HCT116 (cell line): ENCODE measurements around the gene MCAT. TPM values are rescaled to one million over a fixed set of nuclear protein-coding genes. Genes with fewer than 3 reads are reported as not detected.

ENCODE experiments used
- ATAC-seq: fragments of 200-7000 bp; cut with Tn5 transposase; 2 replicates; pipeline ENCODE4 v1.9.1; 2020; ENCODE audit warnings: mild to moderate bottlenecking, moderate library complexity
- BruUV-seq: library from RNA; stranded (reverse); fragments of 400-500 nt; replicated peaks from 2 replicates; lab custom pipeline; 2021; lab: Mats Ljungman, UMichigan
- CTCF ChIA-PET: fragments of 300-600 bp; sonication (Branson Sonifier 250); formaldehyde crosslinking; loops from one replicate; lab custom pipeline; 2021; ENCODE audit warnings: antibody characterized with exemption; lab: Charles Lee
- POLR2A ChIA-PET: fragments of 300-600, 350-600 bp; sonication (Branson Sonifier 250); formaldehyde crosslinking; loops from one replicate; lab custom pipeline; 2021; ENCODE audit warnings: antibody characterized with exemption; lab: Charles Lee
- RAD21 ChIA-PET, 2 experiments: fragments of 300-600 bp; sonication (Branson Sonifier 250); formaldehyde crosslinking; loops; one replicate each; lab custom pipeline; 2023; ENCODE audit warnings: low total read pairs in 2 of 2; ENCODE audit not compliant: uncharacterized antibody in 2 of 2, unreplicated experiment in 2 of 2, low non-redundant PET in 1 of 2; lab: Charles Lee
- DNase-seq: peaks from one replicate; pipeline ENCODE4 v3.0.0-alpha.2; 2010; ENCODE audit warnings: low read depth, low spot score
- H2AFZ ChIP-seq: fragments of 200-600 bp; shearing (Covaris generic), sonication (generic); 2 replicates; pipeline ENCODE4 v1.6.1; 2017; ENCODE audit warnings: low read depth, mixed run types, mixed read lengths, antibody characterized with exemption, low read length; ENCODE audit not compliant: poor library complexity, severe bottlenecking
- H3K27ac ChIP-seq: 2 replicates; pipeline ENCODE4 v1.5.1; 2012; ENCODE audit warnings: low read depth, low read length
- H3K27me3 ChIP-seq: fragments of 200-600 bp; sonication (generic); 2 replicates; pipeline ENCODE4 v1.6.1; 2016; ENCODE audit warnings: mixed run types, low read length, mixed read lengths; ENCODE audit not compliant: insufficient read depth
- H3K36me3 ChIP-seq, 2 experiments: fragments of 200-500 bp in 1 of 2; fragments of 200-600 bp in 1 of 2; sonication (Bioruptor generic) in 1 of 2; sonication (generic) in 1 of 2; 2 replicates each; pipeline versions ENCODE4 v1.5.1 to v1.6.1; 2014 to 2016; ENCODE audit warnings: low read length in 2 of 2, inconsistent platforms in 1 of 2, mixed read lengths in 1 of 2, mixed run types in 1 of 2; ENCODE audit not compliant: insufficient read depth in 2 of 2, control insufficient read depth in 1 of 2
- H3K4me1 ChIP-seq, 2 experiments: fragments of 200-600 bp in 1 of 2; sonication (generic) in 1 of 2; 2 replicates each; pipeline versions ENCODE4 v1.5.1 to v1.6.1; 2012 to 2017; ENCODE audit warnings: low read length in 2 of 2, inconsistent platforms in 1 of 2, mild to moderate bottlenecking in 1 of 2, mixed read lengths in 1 of 2, mixed run types in 1 of 2, moderate library complexity in 1 of 2; ENCODE audit not compliant: insufficient read depth in 2 of 2, control insufficient read depth in 1 of 2
- H3K4me2 ChIP-seq: fragments of 200-600 bp; sonication (generic); 2 replicates; pipeline ENCODE4 v1.6.1; 2017; ENCODE audit warnings: mixed run types, low read length, mixed read lengths
- H3K4me3 ChIP-seq, 2 experiments: fragments of 200-600 bp in 1 of 2; sonication (generic) in 1 of 2; replicated peaks in 1 of 2; 2 replicates each; pipeline ENCODE4 v1.5.1; 2011 to 2016; ENCODE audit warnings: low read length in 2 of 2, control low read depth in 1 of 2, low read depth in 1 of 2, mild to moderate bottlenecking in 1 of 2, mixed read lengths in 1 of 2, mixed run types in 1 of 2
- H3K79me2 ChIP-seq: fragments of 200-600 bp; sonication (generic); 2 replicates; pipeline ENCODE4 v1.6.1; 2017; ENCODE audit warnings: mild to moderate bottlenecking, mixed run types, low read length, moderate library complexity, mixed read lengths; ENCODE audit not compliant: insufficient read depth
- H3K9ac ChIP-seq: fragments of 200-600 bp; sonication (generic); 2 replicates; pipeline ENCODE4 v1.6.1; 2016; ENCODE audit warnings: low read length, mixed read lengths
- H3K9me2 ChIP-seq: fragments of 200-600 bp; sonication (generic), shearing (Covaris generic); 2 replicates; pipeline ENCODE4 v1.6.1; 2017; ENCODE audit warnings: mixed run types, mild to moderate bottlenecking, moderate library complexity; ENCODE audit not compliant: insufficient read depth
- H3K9me3 ChIP-seq, 2 experiments: fragments of 200-500 bp in 1 of 2; fragments of 200-600 bp in 1 of 2; sonication (Bioruptor generic) in 1 of 2; sonication (generic) in 1 of 2; 2 replicates each; pipeline ENCODE4 v1.6.1; 2014 to 2017; ENCODE audit warnings: low read length in 2 of 2, mixed read lengths in 2 of 2, inconsistent platforms in 1 of 2, low read depth in 1 of 2, mild to moderate bottlenecking in 1 of 2, mixed run types in 1 of 2, moderate library complexity in 1 of 2; ENCODE audit not compliant: control insufficient read depth in 1 of 2, insufficient read depth in 1 of 2
- H4K20me1 ChIP-seq: fragments of 200-600 bp; sonication (generic), shearing (Covaris generic); 2 replicates; pipeline ENCODE4 v1.6.1; 2017; ENCODE audit warnings: mixed run types, mild to moderate bottlenecking, moderate library complexity; ENCODE audit not compliant: insufficient read depth
- CEBPB ChIP-seq: IDR thresholded peaks from 2 replicates; pipeline ENCODE4 v1.6.1; 2012; ENCODE audit warnings: low read depth
- ELF1 ChIP-seq: IDR thresholded peaks from 2 replicates; pipeline ENCODE4 v1.6.1; 2012; ENCODE audit warnings: low read depth, borderline replicate concordance
- EZH2 ChIP-seq: fragments of 200-600 bp; sonication (generic); IDR thresholded peaks from 2 replicates; pipeline ENCODE4 v1.6.1; 2017; ENCODE audit warnings: antibody characterized with exemption, mixed run types
- EZH2phosphoT487 ChIP-seq: fragments of 200-600 bp; IDR thresholded peaks from 2 replicates; pipeline ENCODE4 v1.6.1; 2018; ENCODE audit warnings: antibody characterized with exemption, borderline replicate concordance
- JUND ChIP-seq: IDR thresholded peaks from 2 replicates; pipeline ENCODE4 v1.6.1; 2012
- POLR2A ChIP-seq: IDR thresholded peaks from 2 replicates; pipeline ENCODE4 v1.7.0; 2011; ENCODE audit warnings: borderline replicate concordance; ENCODE audit not compliant: insufficient read depth, insufficient read length; ENCODE audit errors: extremely low read depth
- POLR2AphosphoS5 ChIP-seq: IDR thresholded peaks from 2 replicates; pipeline ENCODE4 v1.6.1; 2011; ENCODE audit warnings: mild to moderate bottlenecking, low read depth, low read length, moderate library complexity
- SRF ChIP-seq: IDR thresholded peaks from 2 replicates; pipeline ENCODE4 v1.6.1; 2012; ENCODE audit warnings: low read depth
- YY1 ChIP-seq: IDR thresholded peaks from 2 replicates; pipeline ENCODE4 v1.6.1; 2011; ENCODE audit warnings: low read length, low read depth, moderate library complexity, mild to moderate bottlenecking; ENCODE audit not compliant: insufficient replicate concordance; ENCODE audit errors: extremely low read depth
- ZFX ChIP-seq: fragments of 450-650 bp; IDR thresholded peaks from 2 replicates; pipeline ENCODE4 v1.6.1; 2017
- ZNF274 ChIP-seq: fragments of 200-500 bp; sonication (Bioruptor generic); IDR thresholded peaks from 2 replicates; pipeline ENCODE4 v1.6.1; 2014; ENCODE audit warnings: mild to moderate bottlenecking, low read depth, low read length, inconsistent platforms
- intact Hi-C: fragments of 100-400 bp; cut with micrococcal nuclease; formaldehyde crosslinking; loops from 2 replicates; pipeline ENCODE4 v1.10.0; 2022
- total RNA-seq: library from RNA; stranded (reverse); gene quantifications from one replicate; pipeline ENCODE4 v1.2.1, GENCODE V29; 2021; ENCODE audit not compliant: unreplicated experiment

MCAT gene
- total RNA-seq, 1 experiment from 2014 or later, result 34.8 TPM

DNA sequence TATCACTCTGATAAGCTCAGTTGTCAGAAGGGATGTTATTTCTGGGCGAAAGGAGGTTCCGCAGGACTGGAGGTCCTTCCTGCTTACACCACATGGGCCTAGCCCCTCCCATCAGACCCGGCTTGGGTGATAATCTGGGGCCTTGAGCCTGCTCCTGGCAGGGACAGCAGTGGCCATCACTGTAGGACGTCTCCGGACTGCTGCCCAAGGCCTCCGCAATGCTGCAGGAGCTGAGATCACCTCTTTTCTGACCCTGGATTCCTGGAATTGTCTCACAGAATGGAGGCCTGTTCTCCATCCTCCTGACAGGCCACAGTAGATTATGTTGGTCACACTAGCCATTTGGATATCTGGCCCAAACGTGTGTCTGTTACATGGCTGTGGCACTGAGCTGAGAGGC is 41.9 kb downstream of the MCAT start (continued):
- no peak for TF ChIP-seq POLR2AphosphoS5
- no peak for TF ChIP-seq POLR2A

DNA sequence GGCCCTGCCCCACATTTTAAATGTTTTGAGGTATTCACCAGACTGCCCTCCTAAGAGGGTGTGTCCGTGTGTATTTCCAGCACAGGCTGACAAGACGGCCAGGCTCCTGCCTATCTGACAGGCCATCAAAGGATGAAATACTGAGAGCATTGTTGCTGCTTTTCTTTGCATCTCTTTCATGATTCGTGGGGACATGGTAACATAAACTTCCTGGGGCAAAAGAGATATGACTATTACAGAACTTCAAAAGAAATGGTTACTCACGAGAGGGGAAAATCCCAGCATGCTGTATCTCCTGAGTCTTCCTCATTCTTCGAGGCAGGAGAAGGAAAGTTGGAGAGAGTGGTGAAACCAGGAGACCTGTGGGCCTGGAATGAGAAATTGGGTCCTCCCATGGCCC is 43.0 kb downstream of the MCAT start:
- Histone ChIP-seq H3K4me3 (no peak overlapping the region), H3K27me3 (no peaks in the 10 kb centered on the region), H3K9me3 (peaks cover 3 to 9% of the 10 kb centered on the region in 2 experiments; a peak in 2 of 4 replicates), H3K27ac (no peak overlapping the region), H3K36me3 (no peaks in the 10 kb centered on the region), H3K79me2 (no peaks in the 10 kb centered on the region), H3K4me2 (no peak overlapping the region), H4K20me1 (no peaks in the 10 kb centered on the region), H2AFZ (no peak overlapping the region), H3K9me2 (no peaks in the 10 kb centered on the region), H3K4me1 (peaks cover 14 to 25% of the 10 kb centered on the region in 2 experiments), H3K9ac (no peak overlapping the region)
- RAD21 ChIA-PET, result no interaction called here
- intact Hi-C loops, result no loop called here
- POLR2A ChIA-PET, result interaction anchor here (0.6 kb wide), 1 partner anchor 858 kb away, joined by 3 read pairs; no protein-coding TSS in a partner anchor
- DNase-seq (no peak), ATAC-seq (no peak)
- BruUV-seq, result no TSS peak
- CTCF ChIA-PET, result interaction anchor here (1.5 kb wide), 1 partner anchor 10 kb away, joined by 3 read pairs; no protein-coding TSS in a partner anchor
- no peak for TF ChIP-seq YY1
- no peak for TF ChIP-seq EZH2
- TF ChIP-seq ELF1, result no peak
- TF ChIP-seq ZFX, result no peak
- no peak for TF ChIP-seq CEBPB
- TF ChIP-seq SRF, result no peak
- no peak for TF ChIP-seq ZNF274
- TF ChIP-seq JUND, result no peak

DNA sequence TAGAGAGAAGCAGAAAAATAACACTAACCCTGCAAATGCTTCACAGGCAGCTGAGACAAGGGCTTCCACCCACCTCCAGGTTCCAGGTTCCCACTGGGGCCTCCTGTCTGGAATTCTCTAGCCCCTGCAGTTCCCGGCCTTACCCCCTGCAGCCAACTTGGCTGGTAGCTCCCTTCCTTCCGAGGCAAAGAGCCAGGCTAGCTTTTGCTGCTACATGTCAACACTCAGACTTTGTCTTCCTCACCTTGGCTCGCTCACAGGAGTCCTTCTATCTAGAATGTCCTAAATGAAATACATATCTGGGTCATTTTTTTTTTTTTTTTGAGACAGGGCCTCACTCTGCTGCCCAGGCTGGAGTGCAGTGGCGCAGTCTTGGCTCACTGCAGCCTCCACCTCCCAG is 44.1 kb downstream of the MCAT start:
- no peaks in the 10 kb centered on the region for H3K27me3 ChIP-seq
- H3K9me3 ChIP-seq, result peaks cover 3 to 9% of the 10 kb centered on the region in 2 experiments; a peak in 2 of 4 replicates
- H4K20me1 ChIP-seq, result no peaks in the 10 kb centered on the region
- no peak overlapping the region for H3K9ac ChIP-seq
- no peak overlapping the region for H3K27ac ChIP-seq
- TF ChIP-seq EZH2phosphoT487 (no peak), JUND (no peak)
- no peaks in the 10 kb centered on the region for H3K79me2 ChIP-seq
- H3K4me3 ChIP-seq, result no peak overlapping the region
- DNase-seq (no peak), ATAC-seq (no peak)
- no peak overlapping the region for H3K4me2 ChIP-seq
- ChIA-PET POLR2A (no interaction called here), CTCF (interaction anchor here (1.4 kb wide), 1 partner anchor 9 kb away, joined by 3 read pairs; no protein-coding TSS in a partner anchor), RAD21 (no interaction called here)
- H2AFZ ChIP-seq, result no peak overlapping the region
- H3K9me2 ChIP-seq, result no peaks in the 10 kb centered on the region
- intact Hi-C loops, result loop anchor here (10.0 kb wide), 1 partner anchor 164 kb away; no protein-coding TSS in a partner anchor
- peaks cover 12 to 20% of the 10 kb centered on the region in 2 experiments for H3K4me1 ChIP-seq
- H3K36me3 ChIP-seq, result no peaks in the 10 kb centered on the region
- no TSS peak for BruUV-seq
